ENCODE data around the gene ABL1. TPM values are rescaled to one million over a fixed set of nuclear protein-coding genes. Genes with fewer than 3 reads are reported as not detected.
A peak's percentile ranks its signal among the peaks of the same experiment; 100 is the strongest.
"Not testable (repeated sequence)": the region's sequence is repeated elsewhere in the genome, so short reads cannot be mapped to it uniquely, and the experiment has no call there.

Gene ABL1
- polyA plus RNA-seq, 10 donors: 49.5 to 75.8 (median 61.8) TPM

- peak in 1 of 3 donors; percentile 52 for DNase-seq
Measured at GRCh38 chr9:130902204-130903185, 67.4 kb downstream of the ABL1 start.

GRCh38 chr9:130903194-130904069, 68.4 kb downstream of the ABL1 start:
- no peak for DNase-seq

GRCh38 chr9:130904070-130905044, 69.3 kb downstream of the ABL1 start:
- DNase-seq: no peak

GRCh38 chr9:130905125-130905901, 70.3 kb downstream of the ABL1 start:
- no peak for DNase-seq

- no peak for DNase-seq
Measured at GRCh38 chr9:130905902-130906734, 71.1 kb downstream of the ABL1 start.

GRCh38 chr9:130906735-130907416, 71.8 kb downstream of the ABL1 start:
- no peak for DNase-seq

GRCh38 chr9:130908146-130908877, 73.3 kb downstream of the ABL1 start:
- no peak for DNase-seq

GRCh38 chr9:130908878-130909355, 73.9 kb downstream of the ABL1 start:
- DNase-seq: no peak

- DNase-seq: not testable (repeated sequence)
Measured at GRCh38 chr9:130910041-130910440, 75.0 kb downstream of the ABL1 start.

GRCh38 chr9:130910670-130911069, 75.6 kb downstream of the ABL1 start:
- DNase-seq: not testable (repeated sequence)

- DNase-seq: no peak
Measured at GRCh38 chr9:130911254-130912049, 76.4 kb downstream of the ABL1 start.

- DNase-seq: peak in 1 of 3 donors; percentile 57
Measured at GRCh38 chr9:130912932-130913598, 78.0 kb downstream of the ABL1 start.

GRCh38 chr9:130913599-130914416, 78.8 kb downstream of the ABL1 start:
- peak in 1 of 3 donors; percentile 60 for DNase-seq

- no peak for DNase-seq
Measured at GRCh38 chr9:130914417-130915095, 79.5 kb downstream of the ABL1 start.

- no peak for DNase-seq
Measured at GRCh38 chr9:130915096-130915447, 80.0 kb downstream of the ABL1 start.
